H1 (cell line): ENCODE results near the gene ANKRD30A. TPM values are rescaled to one million over a fixed set of nuclear protein-coding genes. Genes with fewer than 3 reads are reported as not detected.

Source experiments
- CTCF ChIA-PET: fragments of 300-600 bp; sonication (Branson Sonifier 250); formaldehyde crosslinking; loops from one replicate; lab custom pipeline; 2021; ENCODE audit not compliant: partially characterized antibody; lab: Charles Lee
- POLR2A ChIA-PET: fragments of 300-600 bp; sonication (Branson Sonifier 250); formaldehyde crosslinking; loops from one replicate; lab custom pipeline; 2021; ENCODE audit warnings: inconsistent platforms; ENCODE audit not compliant: partially characterized antibody; lab: Charles Lee
- DNase-seq, 2 experiments: peaks; one replicate each; pipeline versions ENCODE4 v3.0.0 to v3.0.0-alpha.2; 2010 to 2022; ENCODE audit warnings: low spot score in 2 of 2, low read depth in 1 of 2, mixed read lengths in 1 of 2
- FAIRE-seq: peaks from 2 replicates; lab custom pipeline; 2011; peaks lifted over from hg19 to GRCh38; lab: Jason Lieb, UNC
- H2AFZ ChIP-seq: 2 replicates; pipeline ENCODE4 v1.8.1; 2012; ENCODE audit warnings: low read length, inconsistent platforms
- H2AK5ac ChIP-seq: 2 replicates; pipeline ENCODE4 v1.6.1; 2013; ENCODE audit warnings: low read depth, low read length
- H2BK120ac ChIP-seq: replicated peaks from 2 replicates; pipeline ENCODE3; 2013; ENCODE audit warnings: low read depth, low read length, inconsistent platforms
- H2BK12ac ChIP-seq: 2 replicates; pipeline ENCODE4 v1.6.1; 2013; ENCODE audit warnings: low read depth, low read length
- H2BK15ac ChIP-seq: 2 replicates; pipeline ENCODE4 v1.6.1; 2013; ENCODE audit warnings: low read length
- H2BK20ac ChIP-seq: 2 replicates; pipeline ENCODE4 v1.6.1; 2013; ENCODE audit warnings: low read length
- H2BK5ac ChIP-seq: 2 replicates; pipeline ENCODE4 v1.6.1; 2013; ENCODE audit warnings: low read depth, low read length
- H3K14ac ChIP-seq: 2 replicates; pipeline ENCODE4 v1.6.1; 2013; ENCODE audit warnings: inconsistent platforms; ENCODE audit not compliant: insufficient read length
- H3K18ac ChIP-seq: 2 replicates; pipeline ENCODE4 v1.6.1; 2013; ENCODE audit warnings: low read length; ENCODE audit errors: extremely low read depth
- H3K23ac ChIP-seq: 2 replicates; pipeline ENCODE4 v1.6.1; 2013; ENCODE audit warnings: inconsistent platforms; ENCODE audit not compliant: insufficient read length
- H3K23me2 ChIP-seq: 2 replicates; pipeline ENCODE4 v1.6.1; 2013; ENCODE audit warnings: low read depth, low read length
- H3K27ac ChIP-seq: 2 replicates; pipeline ENCODE4 v1.6.1; 2011; ENCODE audit warnings: low read depth, low read length, inconsistent platforms
- H3K27me3 ChIP-seq, 4 experiments: replicated peaks in 1 of 4; 1 replicate in 1 of 4; 2 replicates in 3 of 4; pipeline versions ENCODE4 v1.6.1 to v1.8.1; 2011 to 2013; ENCODE audit warnings: low read length in 3 of 4, mild to moderate bottlenecking in 3 of 4, inconsistent platforms in 2 of 4, mixed read lengths in 2 of 4, moderate library complexity in 1 of 4; ENCODE audit not compliant: control insufficient read depth in 3 of 4, insufficient read depth in 3 of 4; ENCODE audit errors: extremely low read depth in 1 of 4
- H3K36me3 ChIP-seq, 4 experiments: 2 replicates each; pipeline versions ENCODE4 v1.6.1 to v1.8.1; 2011 to 2013; ENCODE audit warnings: mild to moderate bottlenecking in 4 of 4, low read length in 3 of 4, moderate library complexity in 2 of 4, control low read depth in 1 of 4, inconsistent platforms in 1 of 4; ENCODE audit not compliant: insufficient read depth in 4 of 4, control insufficient read depth in 2 of 4
- H3K4ac ChIP-seq: replicated peaks from 2 replicates; pipeline ENCODE3; 2013; ENCODE audit warnings: low read length, low read depth, mixed read lengths, inconsistent platforms; ENCODE audit not compliant: insufficient read length
- H3K4me1 ChIP-seq, 4 experiments: replicated peaks in 1 of 4; 1 replicate in 1 of 4; 2 replicates in 3 of 4; pipeline versions ENCODE4 v1.6.1 to v1.8.1; 2011 to 2013; ENCODE audit warnings: low read length in 3 of 4, inconsistent platforms in 2 of 4, mixed read lengths in 1 of 4; ENCODE audit not compliant: insufficient read depth in 4 of 4, control insufficient read depth in 3 of 4
- H3K4me2 ChIP-seq, 2 experiments: 2 replicates each; pipeline versions ENCODE4 v1.6.1 to v1.8.1; 2011 to 2013; ENCODE audit warnings: low read depth in 2 of 2, low read length in 2 of 2, control low read depth in 1 of 2, inconsistent platforms in 1 of 2, mild to moderate bottlenecking in 1 of 2; ENCODE audit not compliant: insufficient read depth in 1 of 2
- H3K4me3 ChIP-seq, 4 experiments: fragments of 200-600, 300-600 bp in 1 of 4; sonication (generic), shearing (Covaris generic), sonication (Bioruptor Twin) in 1 of 4; 2 replicates each; pipeline versions ENCODE4 v1.5.1 to v1.8.1; 2011 to 2016; ENCODE audit warnings: low read length in 4 of 4, low read depth in 3 of 4, control low read depth in 2 of 4, inconsistent platforms in 2 of 4, mild to moderate bottlenecking in 2 of 4, mixed read lengths in 1 of 4, moderate library complexity in 1 of 4; ENCODE audit not compliant: insufficient read depth in 2 of 4; ENCODE audit errors: extremely low read depth in 1 of 4
- H3K56ac ChIP-seq: replicated peaks from 2 replicates; pipeline ENCODE3; 2013; ENCODE audit warnings: low read depth, mild to moderate bottlenecking, mixed read lengths, low read length, inconsistent platforms; ENCODE audit not compliant: insufficient read length
- H3K79me1 ChIP-seq: 2 replicates; pipeline ENCODE4 v1.6.1; 2013; ENCODE audit warnings: low read depth, low read length, control low read depth
- H3K79me2 ChIP-seq, 2 experiments: 2 replicates each; pipeline versions ENCODE4 v1.6.1 to v1.8.1; 2012 to 2013; ENCODE audit warnings: low read length in 2 of 2, mild to moderate bottlenecking in 2 of 2, inconsistent platforms in 1 of 2; ENCODE audit not compliant: insufficient read depth in 2 of 2, control insufficient read depth in 1 of 2
- H3K9ac ChIP-seq, 4 experiments: replicated peaks in 1 of 4; 1 replicate in 1 of 4; 2 replicates in 3 of 4; pipeline versions ENCODE4 v1.6.1 to v1.8.1; 2011 to 2013; ENCODE audit warnings: low read depth in 3 of 4, low read length in 3 of 4, control low read depth in 2 of 4, mild to moderate bottlenecking in 2 of 4, moderate library complexity in 2 of 4, inconsistent platforms in 1 of 4; ENCODE audit errors: extremely low read depth in 1 of 4
- H3K9me3 ChIP-seq, 2 experiments: 2 replicates each; pipeline versions ENCODE4 v1.6.1 to v1.8.1; 2012 to 2013; ENCODE audit warnings: mild to moderate bottlenecking in 2 of 2, moderate library complexity in 2 of 2, control low read depth in 1 of 2, inconsistent platforms in 1 of 2, low read depth in 1 of 2, low read length in 1 of 2, mixed read lengths in 1 of 2; ENCODE audit not compliant: insufficient read depth in 2 of 2
- H4K20me1 ChIP-seq, 2 experiments: replicated peaks in 1 of 2; 2 replicates each; pipeline versions ENCODE3 to v1.8.1; 2011 to 2013; ENCODE audit warnings: inconsistent platforms in 2 of 2, low read length in 2 of 2, mild to moderate bottlenecking in 1 of 2; ENCODE audit not compliant: insufficient read depth in 2 of 2, control insufficient read depth in 1 of 2
- H4K5ac ChIP-seq: 2 replicates; pipeline ENCODE4 v1.6.1; 2013; ENCODE audit warnings: low read length, low read depth, mixed read lengths, inconsistent platforms; ENCODE audit not compliant: insufficient read length
- H4K8ac ChIP-seq: 2 replicates; pipeline ENCODE4 v1.8.0; 2013; ENCODE audit warnings: mild to moderate bottlenecking, moderate library complexity, low read length, inconsistent platforms; ENCODE audit not compliant: insufficient read depth; ENCODE audit errors: extremely low read depth
- H4K91ac ChIP-seq: replicated peaks from 2 replicates; pipeline ENCODE3; 2013; ENCODE audit warnings: low read length, mixed read lengths, inconsistent platforms; ENCODE audit not compliant: insufficient read length
- CEBPB ChIP-seq: IDR thresholded peaks from 2 replicates; pipeline ENCODE4 v1.6.1; 2012; ENCODE audit warnings: low read depth, low read length
- CHD2 ChIP-seq: IDR thresholded peaks from 2 replicates; pipeline ENCODE4 v1.6.1; 2012; ENCODE audit warnings: low read length, improper control_type of control experiment
- GTF2F1 ChIP-seq: IDR thresholded peaks from 2 replicates; pipeline ENCODE4 v1.6.1; 2012; ENCODE audit warnings: low read depth, low read length, improper control_type of control experiment, borderline replicate concordance
- WGBS, 2 experiments: shearing (Covaris generic) in 1 of 2; methylation state at CpG; one replicate each; pipeline versions ENCODE4 v1.1.6 to v1.1.7; 2013 to 2015; ENCODE audit warnings: low lambda C conversion rate in 2 of 2, mixed read lengths in 2 of 2, inconsistent platforms in 1 of 2, low coverage in 1 of 2, missing lambda C conversion rate in 1 of 2; ENCODE audit not compliant: insufficient replicate concordance in 2 of 2, insufficient coverage in 1 of 2, insufficient read length in 1 of 2; ENCODE audit errors: extremely low coverage in 1 of 2, missing lambda C conversion rate in 1 of 2; 5-methylcytosine and 5-hydroxymethylcytosine counted together
- polyA plus RNA-seq, 7 experiments: library from polyadenylated mRNA; depleted of rRNA in 3 of 7; stranded (reverse) in 5 of 7; unstranded in 2 of 7; fragments of >200 nt in 5 of 7; fragments of 200-250 nt in 2 of 7; gene quantifications; 1 replicate in 5 of 7; 2 replicates in 1 of 7; 4 replicates in 1 of 7; pipeline versions ENCODE4 v1.2.1 to v1.2.3, GENCODE V29; 2011 to 2013; ENCODE audit warnings: missing spikeins in 2 of 7, mixed read lengths in 2 of 7
- total RNA-seq: library from RNA; stranded (reverse); fragmentation: NEBNext Ultra II Directional; extraction: Animal tissue kit (Norgen Biotek cat#: 25700); gene quantifications from 2 replicates; pipeline ENCODE4 v1.2.1, GENCODE V29; 2021

The ANKRD30A gene
- total and polyA plus RNA-seq, 2 of the 8 experiments (the other 6 are each of a cell fraction or from before 2014, with no cell fraction given): not detected

GRCh38 chr10:37101261-37101660 is 24.1 kb upstream of the ANKRD30A start:
- no peak overlapping the region for H2AFZ ChIP-seq
- TF ChIP-seq CHD2 (no peak), GTF2F1 (no peak), CEBPB (no peak)
- no peak overlapping the region for H2BK120ac ChIP-seq
- H2BK5ac ChIP-seq: no peak overlapping the region
- no peaks in the 10 kb centered on the region for H3K23me2 ChIP-seq
- no peak overlapping the region for H3K14ac ChIP-seq
- H3K27ac ChIP-seq: no peak overlapping the region
- H3K4ac ChIP-seq: no peak overlapping the region
- 94% methylated on average over 3 of the region's 3 CpGs; no CpG with 5 or more reads in 1 of the 2 experiments for WGBS, 2 experiments
- no peak overlapping the region for H4K5ac ChIP-seq
- no peak overlapping the region for H3K4me2 ChIP-seq
- no peaks in the 10 kb centered on the region for H3K27me3 ChIP-seq
- H3K9me3 ChIP-seq: peaks cover 52 to 54% of the 10 kb centered on the region in 2 experiments
- H2AK5ac ChIP-seq: no peak overlapping the region
- no peak overlapping the region for H2BK12ac ChIP-seq
- H3K56ac ChIP-seq: no peak overlapping the region
- H3K9ac ChIP-seq: no peak overlapping the region
- no peak overlapping the region for H4K91ac ChIP-seq
- no peaks in the 10 kb centered on the region for H3K79me2 ChIP-seq
- FAIRE-seq (no peak), DNase-seq (no peak)
- H2BK15ac ChIP-seq: no peak overlapping the region
- ChIA-PET POLR2A (no interaction called here), CTCF (no interaction called here)
- no peak overlapping the region for H3K23ac ChIP-seq
- no peak overlapping the region for H2BK20ac ChIP-seq
- H3K18ac ChIP-seq: no peak overlapping the region
- H3K36me3 ChIP-seq: no peaks in the 10 kb centered on the region; a peak in 1 of 8 replicates
- no peaks in the 10 kb centered on the region for H3K4me1 ChIP-seq
- no peaks in the 10 kb centered on the region for H3K79me1 ChIP-seq
- H3K4me3 ChIP-seq: no peak overlapping the region
- H4K20me1 ChIP-seq: no peaks in the 10 kb centered on the region
- no peak overlapping the region for H4K8ac ChIP-seq
